ENCODE measurements around the gene SATL1. TPM values are rescaled to one million over a fixed set of nuclear protein-coding genes. Genes with fewer than 3 reads are reported as not detected.
"Not testable (repeated sequence)": the region's sequence is repeated elsewhere in the genome, so short reads cannot be mapped to it uniquely, and the experiment has no call there.

The SATL1 gene, protein sequence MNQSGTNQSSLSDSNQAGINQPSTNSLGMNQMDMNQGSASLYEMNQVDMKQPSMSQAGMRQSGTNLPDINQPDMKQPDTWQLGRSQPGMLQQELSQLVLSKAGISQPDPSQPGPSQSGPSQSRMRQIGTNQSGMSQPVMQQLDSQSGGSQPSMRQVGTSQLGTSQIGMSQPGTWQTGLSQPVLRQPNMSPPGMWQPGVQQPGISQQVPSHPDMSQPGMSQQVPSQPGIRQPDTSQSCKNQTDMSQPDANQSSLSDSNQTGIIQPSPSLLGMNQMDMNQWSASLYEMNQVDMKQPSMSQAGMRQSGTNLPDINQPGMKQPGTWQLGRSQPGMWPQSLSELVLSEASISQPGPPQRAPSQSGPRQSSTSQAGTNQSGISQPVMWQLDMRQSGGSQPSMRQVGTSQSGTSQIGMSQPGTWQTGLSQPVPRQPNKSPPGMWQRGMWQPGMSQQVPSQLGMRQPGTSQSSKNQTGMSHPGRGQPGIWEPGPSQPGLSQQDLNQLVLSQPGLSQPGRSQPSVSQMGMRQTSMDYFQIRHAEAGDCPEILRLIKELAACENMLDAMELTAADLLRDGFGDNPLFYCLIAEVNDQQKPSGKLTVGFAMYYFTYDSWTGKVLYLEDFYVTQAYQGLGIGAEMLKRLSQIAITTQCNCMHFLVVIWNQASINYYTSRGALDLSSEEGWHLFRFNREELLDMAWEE
- total RNA-seq (not detected), total RNA-seq (0 reads per million in 2 donors)

- H3K9me3 ChIP-seq (ENCODE audit: control insufficient read depth, low read length, poor library complexity, severe bottlenecking) = no peaks in the 10 kb centered on the region
- Mint-ChIP-seq H3K36me3 (ENCODE audit: low read depth) (no peaks in the 10 kb centered on the region), H3K27me3 (peaks cover 6% of the 10 kb centered on the region), H3K27ac (peak within 1 kb of the TSS; percentile 61), H3K4me3 (peak within 1 kb of the TSS; percentile 93), H3K4me1 (peaks cover 14% of the 10 kb centered on the region)
- no peak for DNase-seq
- peak; percentile 60 for ATAC-seq
Measured at GRCh38 chrX:85243761-85244449, at the start of gene SATL1, which contains the start of gene ZNF711. SATL1 (minus strand) TSS chrX:85243779; CDS start chrX:85108968, 134,811 bp downstream. ZNF711 (plus strand) TSS chrX:85243991; CDS start chrX:85247573, 3,582 bp downstream.

- no peaks in the 10 kb centered on the region for H3K36me3 Mint-ChIP-seq (ENCODE audit: low read depth)
- H3K4me1 Mint-ChIP-seq = no peaks in the 10 kb centered on the region
- H3K27me3 Mint-ChIP-seq = no peaks in the 10 kb centered on the region
- no peaks in the 10 kb centered on the region for H3K9me3 ChIP-seq (ENCODE audit: control insufficient read depth, low read length, poor library complexity, severe bottlenecking)
- no peak for DNase-seq
- ATAC-seq = no peak
- no peak overlapping the region for H3K4me3 Mint-ChIP-seq
- no peak overlapping the region for H3K27ac Mint-ChIP-seq
Measured at GRCh38 chrX:85288992-85289723, 45.6 kb upstream of the SATL1 start.

GRCh38 chrX:85285286-85285685 lies 41.7 kb upstream of the SATL1 start:
- not testable (repeated sequence) for H3K9me3 ChIP-seq (ENCODE audit: control insufficient read depth, low read length, poor library complexity, severe bottlenecking); H3K4me1 Mint-ChIP-seq; H3K36me3 Mint-ChIP-seq (ENCODE audit: low read depth); H3K4me3 Mint-ChIP-seq; H3K27me3 Mint-ChIP-seq; H3K27ac Mint-ChIP-seq; ATAC-seq; DNase-seq

DNA sequence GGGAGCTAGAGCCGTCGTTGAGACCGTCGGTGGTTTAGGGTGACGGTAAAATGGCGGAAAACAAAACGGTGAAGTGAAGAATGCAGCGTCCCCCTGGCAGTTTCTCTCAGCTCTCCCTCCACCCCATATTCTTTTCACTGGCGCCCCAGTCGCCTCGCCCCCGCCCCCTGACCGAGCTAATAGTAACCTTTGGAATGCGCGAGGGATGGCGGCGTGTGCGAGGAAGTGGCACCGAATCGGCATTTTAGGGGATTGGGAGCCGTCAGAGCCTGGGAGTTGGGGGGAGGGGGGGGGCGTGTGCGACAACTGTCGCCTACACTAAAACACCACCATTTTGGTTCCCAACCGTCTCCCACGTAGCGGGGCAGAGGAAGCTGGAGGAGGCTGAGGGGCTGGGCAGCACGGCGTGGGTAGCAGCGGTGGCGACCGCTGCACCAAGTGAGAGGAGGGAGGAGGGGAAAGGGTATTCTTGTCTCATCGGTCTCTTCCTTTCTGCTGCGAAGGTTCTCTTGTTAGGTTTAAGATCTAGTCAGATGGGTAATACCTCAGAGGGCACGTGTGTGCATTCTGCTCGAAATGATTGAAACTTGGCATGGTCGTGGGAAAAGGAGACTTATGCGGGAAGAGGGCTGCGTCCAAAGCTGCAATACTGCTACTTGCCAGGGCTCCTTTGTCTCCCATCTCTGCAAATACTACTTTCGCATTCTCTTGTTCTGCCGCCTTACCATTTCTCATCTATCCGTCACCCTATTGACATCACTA lies 1.1 kb upstream of the SATL1 start:
- ATAC-seq = peak; percentile 45
- H3K4me3 Mint-ChIP-seq = peak overlapping the region; percentile 93
- peak overlapping the region; percentile 61 for H3K27ac Mint-ChIP-seq
- DNase-seq = no peak
- H3K9me3 ChIP-seq (ENCODE audit: control insufficient read depth, low read length, poor library complexity, severe bottlenecking) = no peaks in the 10 kb centered on the region
- H3K27me3 Mint-ChIP-seq = peaks cover 6% of the 10 kb centered on the region
- H3K36me3 Mint-ChIP-seq (ENCODE audit: low read depth) = no peaks in the 10 kb centered on the region
- peaks cover 14% of the 10 kb centered on the region for H3K4me1 Mint-ChIP-seq

DNA sequence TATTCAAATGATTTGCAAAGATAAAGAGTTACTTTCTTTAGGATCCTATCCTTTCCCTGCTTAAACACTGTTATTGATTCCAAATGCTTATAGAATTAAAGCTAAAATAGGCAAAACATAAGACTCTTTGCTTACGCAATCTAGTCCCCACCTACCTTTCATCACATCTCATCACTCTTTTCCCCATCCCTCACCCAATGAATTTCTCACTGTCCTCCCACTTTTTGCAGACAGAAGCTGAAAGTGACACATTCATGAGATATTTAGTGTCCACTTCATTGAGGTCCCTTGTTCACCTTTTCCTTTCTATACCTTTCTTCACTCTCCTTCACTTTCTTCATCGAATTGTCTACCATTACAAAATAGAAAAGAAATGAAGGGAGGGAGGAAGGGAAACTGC lies 424 bp downstream of the SATL1 start:
- DNase-seq (no peak), ATAC-seq (no peak)
- H3K27me3 Mint-ChIP-seq = peaks cover 6% of the 10 kb centered on the region
- peaks cover 14% of the 10 kb centered on the region for H3K4me1 Mint-ChIP-seq
- peak overlapping the region; percentile 93 for H3K4me3 Mint-ChIP-seq
- no peaks in the 10 kb centered on the region for H3K9me3 ChIP-seq (ENCODE audit: control insufficient read depth, low read length, poor library complexity, severe bottlenecking)
- H3K36me3 Mint-ChIP-seq (ENCODE audit: low read depth) = no peaks in the 10 kb centered on the region
- H3K27ac Mint-ChIP-seq = peak overlapping the region; percentile 61

DNA sequence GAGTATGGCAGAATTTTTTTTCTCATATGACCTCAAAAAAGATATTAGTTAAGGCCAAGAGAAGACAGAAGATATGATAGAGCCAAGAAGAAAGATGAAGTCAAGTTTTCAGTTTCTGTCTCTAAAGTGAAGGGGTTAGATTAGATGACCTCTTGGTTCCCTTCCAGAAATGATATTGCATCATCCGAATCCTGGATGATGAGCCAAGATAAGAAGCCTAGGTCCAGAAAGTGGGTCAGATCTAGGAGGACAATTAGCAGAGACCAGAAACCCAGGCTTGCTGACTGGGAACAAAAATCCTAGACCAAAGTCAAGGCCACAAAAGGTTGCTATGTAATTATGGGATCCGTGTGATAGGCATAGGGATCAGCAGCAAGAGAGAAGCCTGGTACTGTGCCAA lies 20.2 kb downstream of the SATL1 start:
- no peaks in the 10 kb centered on the region for H3K9me3 ChIP-seq (ENCODE audit: control insufficient read depth, low read length, poor library complexity, severe bottlenecking)
- H3K36me3 Mint-ChIP-seq (ENCODE audit: low read depth) = no peaks in the 10 kb centered on the region
- H3K27me3 Mint-ChIP-seq = no peaks in the 10 kb centered on the region
- no peak overlapping the region for H3K27ac Mint-ChIP-seq
- no peak for DNase-seq
- no peak overlapping the region for H3K4me3 Mint-ChIP-seq
- H3K4me1 Mint-ChIP-seq = no peaks in the 10 kb centered on the region
- ATAC-seq = no peak

- no peaks in the 10 kb centered on the region for H3K9me3 ChIP-seq (ENCODE audit: control insufficient read depth, low read length, poor library complexity, severe bottlenecking)
- DNase-seq = no peak
- Mint-ChIP-seq H3K27ac (peak overlapping the region; percentile 14), H3K27me3 (no peaks in the 10 kb centered on the region), H3K4me1 (no peaks in the 10 kb centered on the region), H3K36me3 (ENCODE audit: low read depth) (no peaks in the 10 kb centered on the region), H3K4me3 (peak overlapping the region; percentile 67)
- no peak for ATAC-seq
Measured at GRCh38 chrX:85221361-85221760, 22.2 kb downstream of the SATL1 start.

GRCh38 chrX:85215946-85216345 lies 27.6 kb downstream of the SATL1 start:
- H3K9me3 ChIP-seq (ENCODE audit: control insufficient read depth, low read length, poor library complexity, severe bottlenecking) = no peaks in the 10 kb centered on the region
- no peaks in the 10 kb centered on the region for H3K4me1 Mint-ChIP-seq
- H3K27me3 Mint-ChIP-seq = no peaks in the 10 kb centered on the region
- no peak for DNase-seq
- H3K27ac Mint-ChIP-seq = no peak overlapping the region
- H3K36me3 Mint-ChIP-seq (ENCODE audit: low read depth) = no peaks in the 10 kb centered on the region
- no peak for ATAC-seq
- no peak overlapping the region for H3K4me3 Mint-ChIP-seq

DNA sequence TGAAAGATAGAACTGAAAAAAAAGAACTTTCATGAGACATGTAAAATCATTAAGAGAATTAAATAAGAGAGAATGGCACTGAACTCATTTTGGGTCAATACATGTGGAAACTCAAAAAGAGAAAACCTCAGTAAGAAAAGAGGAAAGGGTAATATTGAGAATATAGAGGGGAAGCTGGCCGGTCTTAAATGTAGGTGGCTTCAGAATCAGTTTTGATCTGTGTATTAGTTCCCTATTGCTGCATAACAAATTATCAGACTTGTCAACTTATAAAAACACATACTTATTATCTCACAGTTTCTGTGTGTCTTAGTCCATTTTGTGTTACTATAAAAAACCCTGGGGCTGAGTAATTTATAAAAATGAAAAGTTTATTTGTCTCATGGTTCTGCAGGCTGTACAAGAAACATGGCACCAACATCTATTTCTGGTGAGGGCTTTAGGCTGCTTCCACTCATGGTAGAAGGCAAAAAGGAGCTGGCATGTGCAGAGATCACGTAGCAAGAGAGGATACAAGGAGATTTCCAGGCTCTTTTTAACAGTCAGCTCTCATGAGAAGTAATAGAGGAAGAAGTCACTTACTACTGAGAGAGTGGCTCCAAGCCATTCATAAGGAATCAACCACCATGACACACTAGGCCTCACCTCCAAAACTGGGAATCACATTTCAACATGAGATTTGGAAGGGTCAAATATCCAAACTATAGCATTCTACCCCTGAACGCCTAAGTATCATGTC lies 29.6 kb downstream of the SATL1 start:
- H3K36me3 Mint-ChIP-seq (ENCODE audit: low read depth) = no peaks in the 10 kb centered on the region
- no peak for ATAC-seq
- H3K4me3 Mint-ChIP-seq = no peak overlapping the region
- no peaks in the 10 kb centered on the region for H3K27me3 Mint-ChIP-seq
- no peak for DNase-seq
- no peaks in the 10 kb centered on the region for H3K4me1 Mint-ChIP-seq
- H3K27ac Mint-ChIP-seq = no peak overlapping the region
- no peaks in the 10 kb centered on the region for H3K9me3 ChIP-seq (ENCODE audit: control insufficient read depth, low read length, poor library complexity, severe bottlenecking)

DNA sequence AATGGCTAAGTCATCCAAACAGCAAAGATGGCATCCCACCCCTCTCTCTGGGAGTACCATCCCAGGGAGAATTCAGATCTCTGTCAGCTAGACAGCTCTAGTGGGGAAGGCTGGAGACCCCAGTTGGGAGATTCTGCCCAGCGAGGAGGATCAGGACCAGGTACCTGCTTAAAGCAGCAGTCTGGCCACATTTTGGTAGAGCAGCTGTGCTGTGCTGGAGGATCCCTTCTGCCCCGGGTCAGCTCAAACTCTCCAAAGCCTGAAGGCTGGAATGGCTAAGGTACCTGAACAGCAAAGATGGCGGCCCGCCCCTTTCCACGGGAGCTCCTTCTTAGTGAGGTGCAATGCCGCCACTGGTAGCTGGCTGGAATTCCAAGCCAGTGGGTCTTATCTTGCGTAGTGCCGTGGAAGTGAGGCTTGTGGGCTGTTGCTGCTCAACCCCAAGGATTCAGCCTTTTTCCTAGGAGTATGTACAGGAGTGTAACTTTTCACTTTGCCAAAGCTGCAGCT lies 40.1 kb downstream of the SATL1 start:
- DNase-seq (no peak), ATAC-seq (no peak)
- Mint-ChIP-seq H3K4me1 (no peaks in the 10 kb centered on the region), H3K27me3 (no peaks in the 10 kb centered on the region), H3K4me3 (no peak overlapping the region), H3K27ac (no peak overlapping the region), H3K36me3 (ENCODE audit: low read depth) (no peaks in the 10 kb centered on the region)
- no peaks in the 10 kb centered on the region for H3K9me3 ChIP-seq (ENCODE audit: control insufficient read depth, low read length, poor library complexity, severe bottlenecking)

DNA sequence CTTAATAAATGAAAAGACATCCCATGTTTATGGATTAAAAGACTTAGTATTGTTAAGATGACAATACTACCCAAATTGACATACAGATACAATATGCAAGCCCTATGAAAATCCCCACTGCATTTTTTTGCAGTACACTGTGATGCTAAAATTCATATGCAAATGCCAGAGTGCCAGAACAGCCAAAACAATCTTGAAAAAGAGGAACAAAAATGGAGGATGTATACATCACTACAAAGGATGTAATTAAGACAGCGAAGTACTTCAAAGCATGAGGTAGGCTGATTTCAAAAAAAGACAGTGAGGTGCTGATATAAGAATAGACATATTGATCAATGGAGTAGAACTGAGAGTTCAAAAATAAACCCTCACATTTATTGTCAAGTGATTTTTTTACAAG lies 47.3 kb downstream of the SATL1 start:
- no peaks in the 10 kb centered on the region for H3K36me3 Mint-ChIP-seq (ENCODE audit: low read depth)
- no peak overlapping the region for H3K4me3 Mint-ChIP-seq
- DNase-seq (no peak), ATAC-seq (no peak)
- H3K27me3 Mint-ChIP-seq = no peaks in the 10 kb centered on the region
- H3K4me1 Mint-ChIP-seq = no peaks in the 10 kb centered on the region
- H3K27ac Mint-ChIP-seq = no peak overlapping the region
- H3K9me3 ChIP-seq (ENCODE audit: control insufficient read depth, low read length, poor library complexity, severe bottlenecking) = no peaks in the 10 kb centered on the region

DNA sequence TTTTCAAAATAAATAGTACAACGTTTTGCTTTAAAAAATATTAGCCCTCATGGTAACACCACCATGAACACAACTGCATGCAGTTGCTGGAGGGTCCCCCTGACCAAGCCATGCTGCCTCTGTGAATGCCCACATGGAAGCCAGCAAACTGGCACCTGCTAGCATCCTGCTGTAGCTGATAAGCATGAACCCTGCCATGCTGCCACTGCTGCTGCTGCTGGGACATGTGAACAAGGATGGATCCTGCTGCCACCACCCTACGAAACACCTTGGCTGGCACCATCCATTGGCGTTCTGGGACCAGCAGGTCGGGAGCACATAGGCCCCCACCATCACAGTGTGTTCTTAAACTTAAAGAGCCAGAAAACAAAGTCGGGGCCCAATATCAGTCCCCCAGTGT lies 83.9 kb downstream of the SATL1 start:
- Mint-ChIP-seq H3K4me3 (no peak overlapping the region), H3K27me3 (no peaks in the 10 kb centered on the region), H3K36me3 (ENCODE audit: low read depth) (no peaks in the 10 kb centered on the region), H3K27ac (no peak overlapping the region), H3K4me1 (no peaks in the 10 kb centered on the region)
- ATAC-seq = no peak
- no peaks in the 10 kb centered on the region for H3K9me3 ChIP-seq (ENCODE audit: control insufficient read depth, low read length, poor library complexity, severe bottlenecking)
- DNase-seq = no peak

Data from T-helper 17 cell (primary cell).